HEK293 (cell line): Measurements from ENCODE around the gene BMPR2.
A peak's percentile ranks its signal among the peaks of the same experiment; 100 is the strongest.
"Not testable (repeated sequence)": the region's sequence is repeated elsewhere in the genome, so short reads cannot be mapped to it uniquely, and the experiment has no call there.

Source experiments
- CTCF ChIA-PET: fragments of 350-600 bp; formaldehyde crosslinking; extraction: SDS; loops from one replicate; lab custom pipeline; 2021; ENCODE audit warnings: antibody characterized with exemption; lab: Yijun Ruan, JAX
- POLR2A ChIA-PET: fragments of 300-600 bp; formaldehyde crosslinking; extraction: SDS; loops from one replicate; lab custom pipeline; 2020; ENCODE audit warnings: antibody characterized with exemption, inconsistent platforms; lab: Yijun Ruan, JAX
- H3K27ac ChIP-seq: fragments of 200-500 bp; sonication (Bioruptor generic); 2 replicates; pipeline ENCODE4 v1.5.1; 2014; ENCODE audit warnings: low read depth, low read length, control low read depth, inconsistent platforms; ENCODE audit errors: extremely low read depth
- H3K36me3 ChIP-seq, 2 experiments: fragments of 200-500 bp in 1 of 2; sonication (Bioruptor generic) in 1 of 2; 1 replicate in 1 of 2; 2 replicates in 1 of 2; pipeline ENCODE4 v1.5.1; 2014 to 2017; ENCODE audit warnings: inconsistent platforms in 2 of 2, low read length in 2 of 2; ENCODE audit not compliant: control insufficient read depth in 2 of 2, insufficient read depth in 1 of 2
- H3K4me1 ChIP-seq: fragments of 200-500 bp; sonication (Bioruptor generic); 2 replicates; pipeline ENCODE4 v1.5.1; 2014; ENCODE audit warnings: mild to moderate bottlenecking, low read length, inconsistent platforms; ENCODE audit not compliant: control insufficient read depth, insufficient read depth
- H3K4me3 ChIP-seq: 2 replicates; pipeline ENCODE4 v1.5.1; 2011; ENCODE audit warnings: low read depth, mild to moderate bottlenecking, control low read depth, low read length, moderate library complexity
- H3K9me3 ChIP-seq: fragments of 200-500 bp; sonication (Bioruptor generic); 2 replicates; pipeline ENCODE4 v1.5.1; 2014; ENCODE audit warnings: low read depth, low read length, inconsistent platforms; ENCODE audit not compliant: control insufficient read depth, insufficient read depth
- BCL11A ChIP-seq: fragments of 450-650 bp; formaldehyde crosslinking; IDR thresholded peaks from 2 replicates; pipeline ENCODE4 v1.5.1; 2016; ENCODE audit warnings: low read depth, missing biosample characterization, missing genetic modification characterization
- FEZF1 ChIP-seq: fragments of 450-650 bp; formaldehyde crosslinking; IDR thresholded peaks from 2 replicates; pipeline ENCODE4 v1.5.1; 2016; ENCODE audit warnings: missing biosample characterization, missing genetic modification characterization
- PRDM1 ChIP-seq: fragments of 450-650 bp; formaldehyde crosslinking; IDR thresholded peaks from 2 replicates; pipeline ENCODE4; 2016; ENCODE audit warnings: missing biosample characterization, missing genetic modification characterization
- PRDM4 ChIP-seq: fragments of 450-650 bp; formaldehyde crosslinking; IDR thresholded peaks from 2 replicates; pipeline ENCODE4 v1.5.1; 2017; ENCODE audit warnings: missing biosample characterization, missing genetic modification characterization
- PRDM6 ChIP-seq: fragments of 450-650 bp; formaldehyde crosslinking; IDR thresholded peaks from 2 replicates; pipeline ENCODE4 v1.5.1; 2017; ENCODE audit warnings: missing biosample characterization, missing genetic modification characterization
- SP7 ChIP-seq: fragments of 450-650 bp; formaldehyde crosslinking; IDR thresholded peaks from 2 replicates; pipeline ENCODE4 v1.5.1; 2016; ENCODE audit warnings: missing biosample characterization, missing genetic modification characterization
- ZBTB21 ChIP-seq: fragments of 450-650 bp; formaldehyde crosslinking; IDR thresholded peaks from 2 replicates; pipeline ENCODE4 v1.5.1; 2017; ENCODE audit warnings: missing biosample characterization, missing genetic modification characterization
- ZBTB48 ChIP-seq: fragments of 450-650 bp; formaldehyde crosslinking; IDR thresholded peaks from 2 replicates; pipeline ENCODE4 v1.5.1; 2016; ENCODE audit warnings: missing biosample characterization, missing genetic modification characterization
- ZNF10 ChIP-seq: fragments of 450-650 bp; formaldehyde crosslinking; IDR thresholded peaks from 2 replicates; pipeline ENCODE4 v1.5.1; 2017; ENCODE audit warnings: missing biosample characterization, missing genetic modification characterization
- ZNF133 ChIP-seq: fragments of 450-650 bp; formaldehyde crosslinking; IDR thresholded peaks from 2 replicates; pipeline ENCODE4 v1.5.1; 2016; ENCODE audit warnings: missing biosample characterization, missing genetic modification characterization
- ZNF138 ChIP-seq: fragments of 450-650 bp; formaldehyde crosslinking; IDR thresholded peaks from 2 replicates; pipeline ENCODE4 v1.5.1; 2016; ENCODE audit warnings: missing biosample characterization, missing genetic modification characterization, borderline replicate concordance
- ZNF155 ChIP-seq: fragments of 450-650 bp; formaldehyde crosslinking; IDR thresholded peaks from 2 replicates; pipeline ENCODE4 v1.5.1; 2016; ENCODE audit warnings: missing biosample characterization, missing genetic modification characterization
- ZNF266 ChIP-seq: fragments of 450-650 bp; formaldehyde crosslinking; IDR thresholded peaks from 2 replicates; pipeline ENCODE4 v1.5.1; 2016; ENCODE audit warnings: missing biosample characterization, missing genetic modification characterization, low read depth
- ZNF654 ChIP-seq: fragments of 450-650 bp; formaldehyde crosslinking; IDR thresholded peaks from 2 replicates; pipeline ENCODE4 v1.5.1; 2016; ENCODE audit warnings: low read depth, missing biosample characterization, missing genetic modification characterization
- ZNF785 ChIP-seq: fragments of 450-650 bp; formaldehyde crosslinking; IDR thresholded peaks from 2 replicates; pipeline ENCODE4 v1.5.1; 2016; ENCODE audit warnings: missing biosample characterization, missing genetic modification characterization
- ZNF837 ChIP-seq: fragments of 450-650 bp; formaldehyde crosslinking; IDR thresholded peaks from 2 replicates; pipeline ENCODE4 v1.5.1; 2016; ENCODE audit warnings: missing biosample characterization, missing genetic modification characterization

BMPR2 gene

DNA sequence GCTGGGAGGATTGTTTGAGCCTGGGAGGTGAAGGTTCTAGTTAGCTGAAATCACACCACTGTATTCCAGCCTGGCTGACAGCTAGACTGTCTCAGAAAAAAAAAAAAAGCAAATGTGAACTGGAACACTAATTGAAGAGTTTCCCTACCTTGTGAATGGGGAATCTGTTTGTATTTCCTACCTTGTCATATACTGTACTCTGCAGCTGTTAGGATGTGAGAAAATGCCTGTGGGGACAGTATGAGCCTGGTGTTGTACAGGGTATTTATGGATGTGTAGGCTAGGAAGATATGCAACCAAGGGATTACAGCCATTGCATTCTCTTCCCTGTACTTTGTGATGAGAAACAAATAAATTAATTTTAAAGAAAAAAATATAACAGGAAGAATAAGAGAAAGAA, 145.3 kb downstream of the BMPR2 start:
- no peak overlapping the region for H3K27ac ChIP-seq
- no peaks in the 10 kb centered on the region for H3K9me3 ChIP-seq
- no peaks in the 10 kb centered on the region for H3K4me1 ChIP-seq
- CTCF ChIA-PET: interaction anchor here (0.6 kb wide), 1 partner anchor 227 kb away, joined by 5 read pairs; no protein-coding TSS in a partner anchor
- POLR2A ChIA-PET: no interaction called here
- peaks cover 15 to 32% of the 10 kb centered on the region in 2 experiments for H3K36me3 ChIP-seq
- no peak overlapping the region for H3K4me3 ChIP-seq
- no peak for TF ChIP-seq ZNF266 (tag by site-specific recombination)

- POLR2A ChIA-PET: no interaction called here
- CTCF ChIA-PET: no interaction called here
- peaks cover 16 to 21% of the 10 kb centered on the region in 2 experiments; a peak in 2 of 3 replicates for H3K36me3 ChIP-seq
Measured at GRCh38 chr2:202529389-202529788, 153.3 kb downstream of the BMPR2 start.

GRCh38 chr2:202530038-202530437, 153.9 kb downstream of the BMPR2 start:
- H3K9me3 ChIP-seq: no peaks in the 10 kb centered on the region
- H3K36me3 ChIP-seq: peaks cover 16 to 21% of the 10 kb centered on the region in 2 experiments; a peak in 2 of 3 replicates
- no peak overlapping the region for H3K4me3 ChIP-seq
- H3K27ac ChIP-seq: no peak overlapping the region
- CTCF ChIA-PET: interaction anchor here (0.6 to 0.7 kb wide), 3 partner anchors 19 to 29 kb away, joined by 3 to 6 read pairs (median 4); no protein-coding TSS in a partner anchor
- POLR2A ChIA-PET: no interaction called here
- TF ChIP-seq PRDM6 (tag by site-specific recombination) (peak; percentile 70), ZNF155 (tag by site-specific recombination) (no peak)
- peaks cover 5% of the 10 kb centered on the region; the same call in 1 of the 2 replicates for H3K4me1 ChIP-seq

More at GRCh38 chr2:202529389-202529788, 153.3 kb downstream of the BMPR2 start:
- Histone ChIP-seq H3K4me3 (no peak overlapping the region), H3K9me3 (no peaks in the 10 kb centered on the region), H3K27ac (no peak overlapping the region), H3K4me1 (peaks cover 5% of the 10 kb centered on the region; the same call in 1 of the 2 replicates)
- TF ChIP-seq ZNF138 (tag by site-specific recombination) (no peak), ZNF10 (no peak), SP7 (tag by site-specific recombination) (no peak), ZBTB21 (no peak), ZBTB48 (tag by site-specific recombination) (no peak), ZNF837 (tag by site-specific recombination) (no peak), ZNF133 (tag by site-specific recombination) (no peak), ZNF654 (tag by site-specific recombination) (no peak), ZNF785 (no peak), PRDM1 (tag by site-specific recombination) (no peak), FEZF1 (tag by site-specific recombination) (no peak), PRDM4 (tag by site-specific recombination) (no peak), BCL11A (tag by site-specific recombination) (no peak)

GRCh38 chr2:202535290-202535689, 159.2 kb downstream of the BMPR2 start:
- POLR2A ChIA-PET, H3K9me3 ChIP-seq, CTCF ChIA-PET, H3K4me1 ChIP-seq, H3K27ac ChIP-seq, H3K4me3 ChIP-seq: not testable (repeated sequence)
- H3K36me3 ChIP-seq: peaks cover 16 to 21% of the 10 kb centered on the region in 2 experiments; a peak in 2 of 3 replicates
